Measurements from ENCODE around the gene BSG. TPM values are rescaled to one million over a fixed set of nuclear protein-coding genes. Genes with fewer than 3 reads are reported as not detected.
A peak's percentile ranks its signal among the peaks of the same experiment; 100 is the strongest.

The BSG gene
- total RNA-seq, 8 experiments from 2014 or later: 219 to 1,638 (median 407) TPM

- peaks cover 16 to 32% of the 10 kb centered on the region in 2 donors for H3K4me1 ChIP-seq (replicated peaks in 1 of 2)
- H3K27ac ChIP-seq: peak overlapping the region in 1 of 2 donors; percentile 10
- in situ Hi-C loops (cut with MboI; ENCODE audit: low pct_unique_long_range_greater_than_20kb in 2 of 9, low sequenced_read_pairs in 9 of 9, unreplicated experiment in 9 of 9): loop anchor here in 2 of 9 experiments (25.0 kb wide), 1 partner anchor 148 kb away; no protein-coding TSS in a partner anchor
- WGBS, 10 experiments: 3 to 55% methylated on average over 4 to 8 of the region's 54 CpGs; no CpG with 5 or more reads in 8 of the 10 experiments
- peak in 5 of 8 experiments; percentile 5 to 35 (median 29) for ATAC-seq (replicated peaks in 6 of 8)
- peak overlapping the region; percentile 36 to 92 (median 63) for H3K4me3 ChIP-seq
Observed at GRCh38 chr19:588741-589692, 16.6 kb downstream of the BSG start.

GRCh38 chr19:589693-590395 is 17.4 kb downstream of the BSG start, which contains the start of gene HCN2:
HCN2 (plus strand) TSS chr19:589881; CDS start chr19:589946, 65 bp downstream.
- in situ Hi-C loops (cut with MboI; ENCODE audit: low pct_unique_long_range_greater_than_20kb in 2 of 9, low sequenced_read_pairs in 9 of 9, unreplicated experiment in 9 of 9): loop anchor here in 2 of 9 experiments (25.0 kb wide), 1 partner anchor 147 kb away; no protein-coding TSS in a partner anchor
- peaks cover 16 to 32% of the 10 kb centered on the region in 2 donors for H3K4me1 ChIP-seq (replicated peaks in 1 of 2)
- ATAC-seq (replicated peaks in 6 of 8): peak in 5 of 8 experiments; percentile 15 to 36 (median 31)
- peak within 1 kb of the TSS; percentile 52 to 92 (median 63) for H3K4me3 ChIP-seq
- H3K27ac ChIP-seq: peak within 1 kb of the TSS in 1 of 2 donors; percentile 46
- WGBS, 10 experiments: no CpG with 5 or more reads among the region's 132 CpGs

- WGBS, 10 experiments: no CpG with 5 or more reads among the region's 50 CpGs
- ATAC-seq (replicated peaks in 6 of 8): peak in 6 of 8 experiments; percentile 1 to 14 (median 4)
- in situ Hi-C loops (cut with MboI; ENCODE audit: low pct_unique_long_range_greater_than_20kb in 2 of 9, low sequenced_read_pairs in 9 of 9, unreplicated experiment in 9 of 9): loop anchor here in 2 of 9 experiments (25.0 kb wide), 1 partner anchor 147 kb away; no protein-coding TSS in a partner anchor
- Histone ChIP-seq H3K4me3 (peak overlapping the region; percentile 52 to 92 (median 63)), H3K27ac (no peak overlapping the region), H3K4me1 (replicated peaks in 1 of 2) (peaks cover 16 to 32% of the 10 kb centered on the region in 2 donors)
Observed at GRCh38 chr19:590396-590745, 18.0 kb downstream of the BSG start.

- Histone ChIP-seq H3K4me3 (peak overlapping the region; percentile 52 to 92 (median 63)), H3K27ac (no peak overlapping the region), H3K4me1 (replicated peaks in 1 of 2) (peaks cover 16 to 32% of the 10 kb centered on the region in 2 donors)
- in situ Hi-C loops (cut with MboI; ENCODE audit: low pct_unique_long_range_greater_than_20kb in 2 of 9, low sequenced_read_pairs in 9 of 9, unreplicated experiment in 9 of 9): loop anchor here in 2 of 9 experiments (25.0 kb wide), 1 partner anchor 147 kb away; no protein-coding TSS in a partner anchor
- ATAC-seq (replicated peaks in 6 of 8): peak in 3 of 8 experiments; percentile 2 to 4 (median 3)
- no CpG with 5 or more reads among the region's 41 CpGs for WGBS, 10 experiments
Observed at GRCh38 chr19:590750-591098, 18.3 kb downstream of the BSG start.

GRCh38 chr19:591099-591958 is 18.9 kb downstream of the BSG start:
- ATAC-seq (replicated peaks in 6 of 8): peak in 1 of 8 experiments; percentile 5
- in situ Hi-C loops (cut with MboI; ENCODE audit: low pct_unique_long_range_greater_than_20kb in 2 of 9, low sequenced_read_pairs in 9 of 9, unreplicated experiment in 9 of 9): loop anchor here in 2 of 9 experiments (25.0 kb wide), 1 partner anchor 146 kb away; no protein-coding TSS in a partner anchor

GRCh38 chr19:592101-592500 is 19.7 kb downstream of the BSG start:
- WGBS, 10 experiments: 40% methylated on average over 4 of the region's 19 CpGs; no CpG with 5 or more reads in 9 of the 10 experiments
- no peak overlapping the region for H3K27ac ChIP-seq
- no peak for ATAC-seq (replicated peaks in 6 of 8)
- in situ Hi-C loops (cut with MboI; ENCODE audit: low pct_unique_long_range_greater_than_20kb in 2 of 9, low sequenced_read_pairs in 9 of 9, unreplicated experiment in 9 of 9): loop anchor here in 2 of 9 experiments (25.0 kb wide), 1 partner anchor 145 kb away; no protein-coding TSS in a partner anchor
- no peak overlapping the region for H3K4me3 ChIP-seq
- peaks cover 16 to 32% of the 10 kb centered on the region in 2 donors for H3K4me1 ChIP-seq (replicated peaks in 1 of 2)

More at GRCh38 chr19:591099-591958, 18.9 kb downstream of the BSG start:
- peak overlapping the region; percentile 52 to 92 (median 63) for H3K4me3 ChIP-seq
- WGBS, 10 experiments: 36% methylated on average over 9 of the region's 75 CpGs; no CpG with 5 or more reads in 9 of the 10 experiments
- H3K4me1 ChIP-seq (replicated peaks in 1 of 2): peaks cover 16 to 32% of the 10 kb centered on the region in 2 donors
- no peak overlapping the region for H3K27ac ChIP-seq

GRCh38 chr19:593055-593454 is 20.7 kb downstream of the BSG start:
- WGBS, 10 experiments: 40 to 100% (median 64%) methylated on average over 1 to 7 of the region's 18 CpGs; no CpG with 5 or more reads in 6 of the 10 experiments
- ATAC-seq (replicated peaks in 6 of 8): no peak
- Histone ChIP-seq H3K4me1 (replicated peaks in 1 of 2) (peaks cover 16 to 28% of the 10 kb centered on the region in 2 donors), H3K27ac (no peak overlapping the region), H3K4me3 (no peak overlapping the region)
- in situ Hi-C loops (cut with MboI; ENCODE audit: low pct_unique_long_range_greater_than_20kb in 2 of 9, low sequenced_read_pairs in 9 of 9, unreplicated experiment in 9 of 9): loop anchor here in 2 of 9 experiments (25.0 kb wide), 1 partner anchor 144 kb away; no protein-coding TSS in a partner anchor

- Histone ChIP-seq H3K4me3 (no peak overlapping the region), H3K27ac (no peak overlapping the region), H3K4me1 (replicated peaks in 1 of 2) (peaks cover 14 to 24% of the 10 kb centered on the region in 2 donors)
- 24 to 60% (median 53%) methylated on average over 1 to 8 of the region's 9 CpGs; no CpG with 5 or more reads in 5 of the 10 experiments for WGBS, 10 experiments
- in situ Hi-C loops (cut with MboI; ENCODE audit: low pct_unique_long_range_greater_than_20kb in 2 of 9, low sequenced_read_pairs in 9 of 9, unreplicated experiment in 9 of 9): loop anchor here in 2 of 9 experiments (25.0 kb wide), 1 partner anchor 144 kb away; no protein-coding TSS in a partner anchor
- ATAC-seq (replicated peaks in 6 of 8): no peak
Observed at GRCh38 chr19:593505-593904, 21.1 kb downstream of the BSG start.

- in situ Hi-C loops (cut with MboI; ENCODE audit: low pct_unique_long_range_greater_than_20kb in 2 of 9, low sequenced_read_pairs in 9 of 9, unreplicated experiment in 9 of 9): loop anchor here in 2 of 9 experiments (25.0 kb wide), 1 partner anchor 143 kb away; no protein-coding TSS in a partner anchor
- WGBS, 10 experiments: 0 to 100% (median 33%) methylated on average over 1 to 4 of the region's 24 CpGs; no CpG with 5 or more reads in 5 of the 10 experiments
Observed at GRCh38 chr19:594265-594870, 22.0 kb downstream of the BSG start.

GRCh38 chr19:595326-596262 is 23.2 kb downstream of the BSG start:
- in situ Hi-C loops (cut with MboI; ENCODE audit: low pct_unique_long_range_greater_than_20kb in 2 of 9, low sequenced_read_pairs in 9 of 9, unreplicated experiment in 9 of 9): loop anchor here in 2 of 9 experiments (25.0 kb wide), 1 partner anchor 142 kb away; no protein-coding TSS in a partner anchor
- WGBS, 10 experiments: 60 to 88% (median 71%) methylated on average over 1 to 6 of the region's 42 CpGs; no CpG with 5 or more reads in 7 of the 10 experiments
- Histone ChIP-seq H3K4me1 (replicated peaks in 1 of 2) (peaks cover 9 to 10% of the 10 kb centered on the region in 2 donors), H3K4me3 (no peak overlapping the region), H3K27ac (no peak overlapping the region)
- ATAC-seq (replicated peaks in 6 of 8): peak in 1 of 8 experiments; percentile 19

More at GRCh38 chr19:594265-594870, 22.0 kb downstream of the BSG start:
- Histone ChIP-seq H3K4me3 (no peak overlapping the region), H3K27ac (no peak overlapping the region), H3K4me1 (replicated peaks in 1 of 2) (peaks cover 11 to 17% of the 10 kb centered on the region in 2 donors)
- no peak for ATAC-seq (replicated peaks in 6 of 8)

Data from motor neuron (in vitro differentiated cells).